GM21737 (cell line): ENCODE results near the gene KRT10.
A peak's percentile ranks its signal among the peaks of the same experiment; 100 is the strongest.
"Not testable (repeated sequence)": the region's sequence is repeated elsewhere in the genome, so short reads cannot be mapped to it uniquely, and the experiment has no call there.

Experiments
- ATAC-seq: cut with Tn5 transposase; IDR thresholded peaks from one replicate; pipeline ENCODE4 v1.9.1; 2021; ENCODE audit warnings: mild to moderate bottlenecking, moderate library complexity; ENCODE audit not compliant: unreplicated experiment

Gene KRT10

DNA sequence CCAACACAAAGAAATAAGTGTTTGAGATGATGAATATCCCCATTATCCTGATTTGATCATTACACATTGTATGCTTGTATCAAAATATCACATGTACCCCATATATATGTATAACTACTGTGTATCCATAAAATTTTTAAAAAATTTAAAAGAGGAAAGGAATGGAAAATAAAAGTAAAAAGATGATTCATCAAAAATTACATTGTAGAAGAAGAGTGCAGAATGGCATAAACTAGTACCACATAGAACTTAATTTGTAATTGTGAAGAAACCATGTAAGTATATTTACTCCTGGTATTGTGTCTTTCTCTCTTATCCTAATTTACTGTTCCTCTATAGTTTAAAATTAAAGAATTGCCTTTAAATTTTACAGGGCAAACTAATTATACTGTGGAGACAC is 11.5 kb upstream of the KRT10 start:
- ATAC-seq: no peak

- no peak for ATAC-seq
These were observed 10.4 kb upstream of the KRT10 start for GRCh38 chr17:40832840-40833239.

DNA sequence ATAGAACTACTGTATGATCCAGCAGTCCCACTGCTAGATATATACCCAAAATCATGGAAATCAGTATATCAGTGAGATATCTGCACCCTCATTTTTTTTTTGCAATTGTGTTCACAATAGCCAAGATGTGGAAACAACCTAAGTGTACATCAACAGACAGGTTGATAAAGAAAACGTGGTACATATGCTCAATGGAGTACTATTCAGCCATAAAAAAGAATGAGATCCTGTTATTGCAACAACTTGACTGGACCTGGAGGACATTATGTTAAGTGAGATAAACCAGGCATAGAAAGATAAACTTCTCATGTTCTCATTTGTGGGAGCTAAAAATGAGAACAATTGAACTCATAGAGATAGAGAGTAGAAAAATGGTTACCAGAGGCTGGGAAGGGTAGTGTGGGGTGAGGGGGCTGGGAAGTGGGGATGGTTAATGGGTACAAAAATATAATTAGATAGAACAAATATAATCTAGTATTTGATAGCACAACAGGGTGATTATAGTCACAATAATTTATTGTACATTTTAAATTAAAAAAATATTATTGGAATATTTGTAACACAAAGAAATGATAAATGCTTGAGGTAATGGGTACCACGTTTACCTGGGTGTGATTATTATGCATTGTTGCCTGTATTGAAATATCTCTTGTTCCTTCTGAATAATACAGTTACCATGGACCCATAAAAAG is 7.8 kb upstream of the KRT10 start:
- no peak for ATAC-seq

- ATAC-seq: no peak
These were observed 6.1 kb upstream of the KRT10 start for GRCh38 chr17:40828454-40829044.

DNA sequence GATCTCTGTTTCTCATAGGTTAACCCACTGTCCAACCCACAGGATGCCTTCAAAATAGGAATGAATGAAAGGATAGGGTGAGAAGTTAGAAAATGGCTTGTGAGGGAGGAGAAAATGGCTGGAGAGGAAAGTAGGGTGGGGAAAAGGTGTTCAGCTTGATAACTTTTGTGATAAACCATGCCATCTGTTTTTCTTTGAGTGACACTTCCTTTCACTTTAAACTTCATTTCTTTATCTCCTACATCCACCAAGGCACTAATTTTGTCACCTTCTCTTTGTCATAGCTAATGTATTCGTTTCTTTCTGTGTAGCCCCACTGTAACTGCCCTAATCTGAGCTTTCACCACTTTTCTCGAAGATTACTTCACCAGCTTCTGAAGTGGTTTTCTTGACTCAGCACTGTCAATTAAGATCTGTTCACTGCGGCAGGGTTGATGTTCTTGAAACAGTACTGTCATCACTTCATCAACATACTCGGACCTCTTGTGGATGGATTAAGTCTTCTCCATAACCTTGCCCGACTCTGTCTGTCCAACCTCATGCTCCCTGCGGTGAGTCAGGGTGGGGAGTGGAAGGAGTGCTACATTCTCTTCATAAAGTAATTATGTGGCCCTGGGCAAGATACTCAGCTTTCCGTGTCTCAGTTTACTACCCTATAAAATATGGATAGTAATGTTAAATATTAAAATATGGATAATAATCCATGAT is 5.5 kb upstream of the KRT10 start:
- ATAC-seq: no peak

- no peak for ATAC-seq
These were observed 3.2 kb upstream of the KRT10 start for GRCh38 chr17:40825599-40825998.

- ATAC-seq: no peak
These were observed 1.8 kb upstream of the KRT10 start for GRCh38 chr17:40824015-40824832.

- ATAC-seq: no peak
These were observed 878 bp downstream of the KRT10 start for GRCh38 chr17:40821536-40821935.

DNA sequence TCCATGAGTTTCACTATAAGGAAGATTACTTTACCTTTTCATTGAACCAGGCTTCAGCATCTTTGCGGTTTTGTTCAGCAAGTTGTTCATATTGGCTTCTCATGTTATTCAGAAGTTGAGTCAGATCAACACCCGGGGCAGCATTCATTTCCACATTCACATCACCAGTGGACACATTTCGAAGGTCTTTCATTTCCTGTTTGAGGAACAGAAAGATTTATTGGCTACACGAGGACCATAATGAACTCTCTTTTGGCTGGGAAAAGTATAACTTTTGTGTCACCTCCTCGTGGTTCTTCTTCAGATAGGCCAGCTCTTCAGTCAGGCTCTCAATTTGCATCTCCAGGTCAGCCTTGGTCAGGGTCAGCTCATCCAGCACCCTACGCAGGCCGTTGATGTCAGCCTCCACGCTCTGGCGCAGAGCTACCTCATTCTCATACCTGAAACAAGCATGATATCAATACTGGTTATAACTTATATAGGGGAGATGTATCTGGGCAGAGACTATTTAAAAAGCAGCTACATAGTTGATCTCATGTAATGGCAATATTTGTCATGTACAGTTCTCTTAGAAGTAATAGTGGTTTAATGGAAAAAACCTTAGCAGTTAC is 2.1 kb downstream of the KRT10 start:
- no peak for ATAC-seq

- no peak for ATAC-seq
These were observed 2.8 kb downstream of the KRT10 start for GRCh38 chr17:40819528-40820125.

DNA sequence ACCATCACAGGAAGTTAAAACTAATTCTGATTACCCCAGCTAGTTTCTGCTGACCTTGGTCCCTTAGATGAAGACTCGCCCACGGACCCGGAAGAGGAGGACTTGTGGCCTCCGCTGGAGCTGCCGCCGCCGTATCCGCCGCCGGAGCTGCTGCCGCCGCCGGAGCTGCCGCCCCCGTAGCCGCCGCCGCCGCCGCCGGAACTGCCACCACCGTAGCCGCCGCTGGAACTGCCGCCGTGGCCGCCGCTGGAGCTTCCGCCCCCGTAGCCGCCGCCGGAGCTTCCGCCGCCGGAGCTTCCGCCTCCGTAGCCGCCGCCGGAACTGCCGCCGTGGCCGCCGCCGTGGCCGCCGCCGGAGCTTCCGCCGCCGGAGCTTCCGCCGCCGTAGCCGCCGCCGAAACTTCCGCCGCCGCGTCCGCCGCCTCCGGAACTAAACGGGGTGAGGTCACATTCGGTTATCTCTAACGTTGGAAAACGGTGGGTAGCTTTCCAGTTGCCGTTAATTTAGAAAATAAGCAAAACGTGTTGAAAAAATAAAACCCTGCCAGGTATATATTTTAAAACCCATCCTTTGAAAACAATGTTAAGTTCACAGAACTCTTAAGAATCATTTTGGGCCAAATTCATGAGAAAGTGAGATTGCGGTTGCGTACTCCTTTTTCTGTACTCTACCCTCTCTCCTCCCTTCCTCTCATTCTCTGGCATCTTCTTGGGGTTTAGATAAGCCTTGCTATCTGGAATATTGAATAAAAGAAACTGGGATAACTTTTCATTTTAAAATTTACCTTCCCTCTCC is 3.5 kb downstream of the KRT10 start:
- ATAC-seq: peak; percentile 73

- ATAC-seq: no peak
These were observed 4.1 kb downstream of the KRT10 start for GRCh38 chr17:40818343-40818732.

GRCh38 chr17:40817103-40817682 is 5.2 kb downstream of the KRT10 start:
- ATAC-seq: no peak

DNA sequence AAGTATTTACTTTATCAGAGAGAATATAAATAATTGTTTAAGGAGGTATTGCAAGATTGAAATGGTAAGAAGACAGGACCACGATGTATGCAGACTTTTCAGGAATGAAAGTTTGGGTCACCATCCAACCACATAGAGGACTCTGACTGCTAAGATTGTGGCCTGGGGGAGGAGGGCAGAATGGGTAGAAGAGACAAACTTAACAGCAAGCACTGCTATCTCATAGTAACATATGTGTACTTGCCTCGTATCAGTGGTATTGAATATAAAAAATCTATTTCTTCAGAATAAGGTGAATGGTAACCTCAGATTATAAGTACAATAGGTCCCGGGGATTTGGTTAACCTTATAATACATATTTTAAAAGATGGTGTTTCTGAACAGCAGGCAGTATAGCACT is 5.8 kb downstream of the KRT10 start:
- ATAC-seq: no peak

DNA sequence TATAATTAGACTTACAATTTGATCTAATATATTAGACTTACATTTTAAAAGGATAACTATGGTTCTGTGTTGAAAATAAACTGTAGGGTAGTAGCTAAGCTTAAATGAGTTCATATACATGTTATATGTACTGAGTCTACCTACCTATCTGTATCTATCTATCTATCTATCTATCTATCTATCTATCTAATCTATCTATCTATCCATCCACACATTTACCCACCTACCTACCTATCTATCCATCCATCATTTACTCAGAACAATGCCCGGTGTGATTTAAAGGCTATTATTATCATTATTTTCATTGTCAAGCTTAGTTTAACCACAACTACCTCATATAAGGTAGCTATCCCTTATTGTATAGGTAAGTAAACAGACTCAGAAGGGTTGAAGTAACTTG is 7.0 kb downstream of the KRT10 start:
- ATAC-seq: no peak

DNA sequence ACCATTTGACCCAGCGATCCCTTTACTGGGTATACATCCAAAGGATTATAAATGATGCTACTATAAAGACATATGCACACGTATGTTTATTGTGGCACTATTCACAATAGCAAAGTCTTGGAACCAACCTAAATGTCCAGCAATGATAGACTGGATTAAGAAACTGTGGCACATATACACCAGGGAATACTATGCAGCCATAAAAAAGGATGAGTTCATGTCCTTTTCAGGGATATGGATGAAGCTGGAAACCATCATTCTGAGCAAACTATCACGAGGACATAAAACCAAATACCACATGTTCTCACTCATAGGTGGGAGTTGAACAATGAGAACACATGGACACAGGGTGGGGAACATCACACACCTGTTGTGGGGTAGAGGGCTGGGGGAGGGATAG is 7.8 kb downstream of the KRT10 start:
- not testable (repeated sequence) for ATAC-seq

DNA sequence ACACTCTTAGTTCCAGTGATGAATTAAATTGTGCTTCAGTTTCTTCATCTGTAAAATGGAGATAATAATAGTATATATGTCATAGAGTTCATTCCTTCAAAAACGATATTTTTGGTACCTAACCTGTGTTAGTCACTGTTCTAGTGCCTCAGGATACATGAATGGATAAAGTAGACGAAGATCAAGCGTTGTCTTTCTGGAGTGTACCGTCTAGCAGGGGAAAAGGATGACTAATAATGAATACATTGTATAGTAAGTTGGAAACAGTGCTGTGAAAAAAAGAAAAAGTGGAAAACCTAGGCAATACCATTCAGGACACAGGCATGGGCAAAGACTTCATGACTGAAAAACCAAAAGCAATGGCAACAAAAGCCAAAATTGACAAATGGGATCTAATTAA is 8.6 kb downstream of the KRT10 start:
- no peak for ATAC-seq

GRCh38 chr17:40812639-40813038 is 9.8 kb downstream of the KRT10 start:
- ATAC-seq: no peak

DNA sequence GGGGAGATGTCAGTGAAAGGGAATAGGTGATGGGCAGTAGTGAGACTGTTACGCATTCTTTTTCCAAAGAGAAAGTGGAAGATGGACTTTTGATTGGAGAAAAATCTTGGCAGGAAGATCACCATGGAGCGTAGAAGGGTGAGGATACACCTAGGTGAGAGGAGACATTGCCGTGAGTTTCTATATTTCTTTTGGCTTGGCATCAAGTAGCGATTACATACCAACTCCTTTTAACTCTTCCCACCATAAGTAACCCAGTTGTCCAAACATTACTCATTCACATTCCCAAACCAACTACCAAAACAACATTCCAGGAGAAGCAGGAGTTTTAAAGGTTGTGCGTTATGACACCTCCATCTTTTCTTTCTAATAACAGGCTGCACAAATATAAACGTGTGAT is 11.9 kb downstream of the KRT10 start:
- no peak for ATAC-seq
